PC-3 (cell line): ENCODE results near the gene PLEKHG3.

Source experiments
- CTCF ChIP-seq: fragments of 300-600 bp; sonication (generic); conservative IDR thresholded peaks from 2 replicates; pipeline ENCODE4 v1.5.1; 2017; ENCODE audit warnings: antibody characterized with exemption, low read depth, mild to moderate bottlenecking, low read length
- EZH2 ChIP-seq: fragments of 300-600 bp; sonication (generic); IDR thresholded peaks from one replicate; pipeline ENCODE4 v1.6.1; 2017; ENCODE audit warnings: antibody characterized with exemption, mild to moderate bottlenecking, low read length; ENCODE audit not compliant: unreplicated experiment

GRCh38 chr14:64715146-64715627 lies 11.0 kb downstream of the PLEKHG3 start:
- TF ChIP-seq CTCF (no peak), EZH2 (no peak)
